WTC11 (cell line): ENCODE data around the gene TMX4. TPM values are rescaled to one million over a fixed set of nuclear protein-coding genes. Genes with fewer than 3 reads are reported as not detected.
"Not testable (repeated sequence)": the region's sequence is repeated elsewhere in the genome, so short reads cannot be mapped to it uniquely, and the experiment has no call there.

Experiments
- ATAC-seq: fragments of 200-7000 bp; cut with Tn5 transposase; 2 replicates; pipeline ENCODE4 v1.10.0; 2021; ENCODE audit warnings: mild to moderate bottlenecking, moderate library complexity
- CTCF ChIA-PET: fragments of 300-600 bp; sonication (Branson Sonifier 250); formaldehyde crosslinking; loops from one replicate; lab custom pipeline; 2021; ENCODE audit warnings: antibody characterized with exemption; lab: Charles Lee
- POLR2A ChIA-PET: fragments of 350-600 bp; sonication (Branson Sonifier 250); formaldehyde crosslinking; loops from one replicate; lab custom pipeline; 2021; ENCODE audit warnings: antibody characterized with exemption; lab: Charles Lee
- DNase-seq: peaks from one replicate; pipeline ENCODE4 v3.0.0; 2021; ENCODE audit warnings: low spot score
- H3K27ac Mint-ChIP-seq: 2 replicates; pipeline ENCODE4 v1.8.0; 2021; ENCODE audit warnings: mixed read lengths
- H3K27me3 Mint-ChIP-seq: 2 replicates; pipeline ENCODE4 v1.8.0; 2021; ENCODE audit warnings: low read depth, mild to moderate bottlenecking, moderate library complexity, mixed read lengths
- H3K36me3 Mint-ChIP-seq: 2 replicates; pipeline ENCODE4 v1.8.0; 2021; ENCODE audit warnings: mixed read lengths
- H3K4me1 Mint-ChIP-seq: 2 replicates; pipeline ENCODE4 v1.8.0; 2022; ENCODE audit warnings: mixed read lengths
- H3K4me3 Mint-ChIP-seq: 2 replicates; pipeline ENCODE4 v1.8.0; 2021; ENCODE audit warnings: mild to moderate bottlenecking, moderate library complexity, mixed read lengths
- H3K9me3 Mint-ChIP-seq: 2 replicates; pipeline ENCODE4 v1.8.0; 2021; ENCODE audit warnings: mixed read lengths
- AFF4 ChIP-seq: sonication (generic); formaldehyde crosslinking; IDR thresholded peaks from 2 replicates; pipeline ENCODE4 v1.8.1; 2023; ENCODE audit warnings: mild to moderate bottlenecking, missing genetic modification reagents, borderline replicate concordance
- CREB1 ChIP-seq: sonication (generic); formaldehyde crosslinking; IDR thresholded peaks from 2 replicates; pipeline ENCODE4 v1.8.0; 2023; ENCODE audit warnings: mild to moderate bottlenecking, missing genetic modification reagents
- GRHL2 ChIP-seq: fragments of 250-450 bp; sonication (Bioruptor Pico); IDR thresholded peaks from 2 replicates; pipeline ENCODE4 v1.8.0; 2022; ENCODE audit warnings: mild to moderate bottlenecking, moderate library complexity; ENCODE audit not compliant: insufficient replicate concordance, severe bottlenecking
- TP53 ChIP-seq: sonication (generic); formaldehyde crosslinking; IDR thresholded peaks from 2 replicates; pipeline ENCODE4 v1.8.1; 2023; ENCODE audit warnings: mild to moderate bottlenecking, missing genetic modification reagents
- ZNF263 ChIP-seq: sonication (generic); formaldehyde crosslinking; IDR thresholded peaks from 2 replicates; pipeline ENCODE4 v1.8.1; 2022; ENCODE audit warnings: low read depth, mild to moderate bottlenecking, moderate library complexity, missing genetic modification reagents
- ZNF317 ChIP-seq: sonication (generic); formaldehyde crosslinking; IDR thresholded peaks from 2 replicates; pipeline ENCODE4 v1.8.1; 2023; ENCODE audit warnings: low read depth, mild to moderate bottlenecking, moderate library complexity, missing genetic modification reagents, borderline replicate concordance
- ZSCAN18 ChIP-seq: fragments of 250-450 bp; sonication (Bioruptor Pico); IDR thresholded peaks from 2 replicates; pipeline ENCODE4 v2.1.2; 2022; ENCODE audit warnings: mild to moderate bottlenecking, moderate library complexity
- total RNA-seq: library from RNA; stranded (reverse); gene quantifications from 3 replicates; pipeline ENCODE4 v1.2.3, GENCODE V29; 2021
- TF ChIP-seq, protein P1 (sequence below): sonication (generic); formaldehyde crosslinking; IDR thresholded peaks from 2 replicates; pipeline ENCODE4 v1.8.0; 2022; ENCODE audit warnings: mild to moderate bottlenecking, missing genetic modification reagents
- TF ChIP-seq, protein P2 (sequence below): sonication (generic); formaldehyde crosslinking; IDR thresholded peaks from 2 replicates; pipeline ENCODE4 v1.8.1; 2023; ENCODE audit warnings: mild to moderate bottlenecking, missing genetic modification reagents, moderate library complexity
- TF ChIP-seq, protein P3 (sequence below): fragments of 250-450 bp; sonication (Bioruptor Pico); IDR thresholded peaks from 2 replicates; pipeline ENCODE4 v1.9.0; 2021; ENCODE audit warnings: moderate library complexity, mild to moderate bottlenecking, inconsistent platforms, borderline replicate concordance

TMX4 gene
- total RNA-seq, 1 experiment from 2014 or later, result 9.8 TPM

- Mint-ChIP-seq H3K4me1 (no peaks in the 10 kb centered on the region), H3K27me3 (peaks cover 4% of the 10 kb centered on the region; the same call in 1 of the 2 replicates), H3K4me3 (no peak overlapping the region), H3K36me3 (no peaks in the 10 kb centered on the region), H3K9me3 (peaks cover 4% of the 10 kb centered on the region), H3K27ac (no peak overlapping the region)
- CTCF ChIA-PET, result interaction anchor here (0.6 to 0.7 kb wide), 2 partner anchors 10 to 726 kb away, joined by 3 read pairs; no protein-coding TSS in a partner anchor
- POLR2A ChIA-PET, result interaction anchor here (0.6 kb wide), 1 partner anchor 1345 kb away, joined by 3 read pairs; no protein-coding TSS in a partner anchor
- ATAC-seq (no peak), DNase-seq (no peak)
- TF ChIP-seq, protein P1, sequence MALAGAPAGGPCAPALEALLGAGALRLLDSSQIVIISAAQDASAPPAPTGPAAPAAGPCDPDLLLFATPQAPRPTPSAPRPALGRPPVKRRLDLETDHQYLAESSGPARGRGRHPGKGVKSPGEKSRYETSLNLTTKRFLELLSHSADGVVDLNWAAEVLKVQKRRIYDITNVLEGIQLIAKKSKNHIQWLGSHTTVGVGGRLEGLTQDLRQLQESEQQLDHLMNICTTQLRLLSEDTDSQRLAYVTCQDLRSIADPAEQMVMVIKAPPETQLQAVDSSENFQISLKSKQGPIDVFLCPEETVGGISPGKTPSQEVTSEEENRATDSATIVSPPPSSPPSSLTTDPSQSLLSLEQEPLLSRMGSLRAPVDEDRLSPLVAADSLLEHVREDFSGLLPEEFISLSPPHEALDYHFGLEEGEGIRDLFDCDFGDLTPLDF (CRISPR knock-in tag), result no peak
- TF ChIP-seq TP53 (CRISPR knock-in tag) (no peak), ZNF263 (no peak)
Measured at GRCh38 chr20:8033151-8033841, 13.7 kb upstream of the TMX4 start.

GRCh38 chr20:8032499-8032898, 12.9 kb upstream of the TMX4 start:
- Mint-ChIP-seq H3K4me3 (no peak overlapping the region), H3K4me1 (no peaks in the 10 kb centered on the region), H3K27me3 (peaks cover 4% of the 10 kb centered on the region; the same call in 1 of the 2 replicates), H3K36me3 (no peaks in the 10 kb centered on the region), H3K27ac (no peak overlapping the region), H3K9me3 (peaks cover 4% of the 10 kb centered on the region)
- DNase-seq (no peak), ATAC-seq (no peak)
- ChIA-PET POLR2A (interaction anchor here (0.6 kb wide), 1 partner anchor 1344 kb away, joined by 3 read pairs; no protein-coding TSS in a partner anchor), CTCF (no interaction called here)
- TF ChIP-seq AFF4, result no peak
- TF ChIP-seq, protein P2, sequence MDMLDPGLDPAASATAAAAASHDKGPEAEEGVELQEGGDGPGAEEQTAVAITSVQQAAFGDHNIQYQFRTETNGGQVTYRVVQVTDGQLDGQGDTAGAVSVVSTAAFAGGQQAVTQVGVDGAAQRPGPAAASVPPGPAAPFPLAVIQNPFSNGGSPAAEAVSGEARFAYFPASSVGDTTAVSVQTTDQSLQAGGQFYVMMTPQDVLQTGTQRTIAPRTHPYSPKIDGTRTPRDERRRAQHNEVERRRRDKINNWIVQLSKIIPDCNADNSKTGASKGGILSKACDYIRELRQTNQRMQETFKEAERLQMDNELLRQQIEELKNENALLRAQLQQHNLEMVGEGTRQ, result no peak
- TF ChIP-seq GRHL2, result no peak
- TF ChIP-seq ZNF263, result no peak
- TF ChIP-seq ZSCAN18 (CRISPR knock-in tag), result no peak
- TF ChIP-seq ZNF317 (CRISPR knock-in tag), result no peak
- no peak for TF ChIP-seq CREB1
- TF ChIP-seq, protein P3, sequence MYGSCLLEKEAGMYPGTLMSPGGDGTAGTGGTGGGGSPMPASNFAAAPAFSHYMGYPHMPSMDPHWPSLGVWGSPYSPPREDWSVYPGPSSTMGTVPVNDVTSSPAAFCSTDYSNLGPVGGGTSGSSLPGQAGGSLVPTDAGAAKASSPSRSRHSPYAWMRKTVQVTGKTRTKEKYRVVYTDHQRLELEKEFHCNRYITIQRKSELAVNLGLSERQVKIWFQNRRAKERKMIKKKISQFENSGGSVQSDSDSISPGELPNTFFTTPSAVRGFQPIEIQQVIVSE (CRISPR knock-in tag), result no peak

GRCh38 chr20:8031539-8031938, 12.0 kb upstream of the TMX4 start:
- not testable (repeated sequence) for H3K4me3 Mint-ChIP-seq, H3K27me3 Mint-ChIP-seq, H3K9me3 Mint-ChIP-seq, DNase-seq, H3K4me1 Mint-ChIP-seq, H3K27ac Mint-ChIP-seq, ATAC-seq, H3K36me3 Mint-ChIP-seq
- CTCF ChIA-PET, result interaction anchor here (2.6 kb wide), 1 partner anchor 12 kb away, joined by 11 read pairs; no protein-coding TSS in a partner anchor
- POLR2A ChIA-PET, result interaction anchor here (1.6 kb wide), 1 partner anchor 12 kb away, joined by 4 read pairs; the partner anchor contains the start of gene TMX4
